Measurements from ENCODE around the gene SYNCRIP. TPM values are rescaled to one million over a fixed set of nuclear protein-coding genes. Genes with fewer than 3 reads are reported as not detected.

SYNCRIP gene
- total RNA-seq, 1 experiment from 2014 or later = 199 TPM

DNA sequence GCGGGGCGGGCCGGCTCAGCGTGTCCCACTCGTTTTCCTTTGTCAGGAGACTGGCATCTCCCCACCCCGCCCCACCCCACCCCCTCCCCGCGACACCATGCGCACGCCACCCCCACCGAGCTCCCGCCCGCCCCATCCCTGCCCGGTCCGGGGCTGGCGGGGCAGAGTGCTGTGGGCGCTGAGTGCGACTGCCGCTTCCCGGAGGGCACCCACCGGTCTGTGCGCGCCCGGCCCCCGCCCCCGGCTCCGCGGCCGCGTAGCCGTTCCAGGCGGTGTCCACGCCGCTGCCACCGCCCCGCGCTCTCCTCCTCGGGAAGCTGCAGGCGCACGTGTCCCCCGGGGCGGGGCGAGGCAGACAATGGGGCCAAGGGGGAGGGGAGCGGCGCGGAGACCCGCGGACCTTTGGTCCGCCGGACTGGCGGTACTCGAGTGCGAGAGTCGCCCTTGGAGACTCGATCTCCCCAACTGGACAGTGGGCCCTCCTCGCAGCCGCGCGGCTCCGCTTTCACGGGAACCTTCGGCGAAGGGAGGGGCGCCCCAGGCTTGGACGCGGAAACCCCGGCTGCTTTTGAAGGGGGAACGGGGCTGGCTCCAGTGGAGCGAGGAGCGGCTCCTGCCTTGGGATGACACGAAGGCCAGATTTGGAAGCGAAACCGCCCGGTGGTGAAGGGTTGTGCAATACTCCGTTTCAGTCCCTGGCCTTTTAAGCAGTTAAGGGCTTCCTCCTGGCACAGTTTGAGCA, 1.0 kb upstream of the SYNCRIP start:
- Histone ChIP-seq H2AK5ac (ENCODE audit: insufficient read length, low read length) (no peak overlapping the region), H3K27me3 (ENCODE audit: insufficient read depth, low read length) (no peaks in the 10 kb centered on the region), H3K4me1 (ENCODE audit: insufficient read depth, low read length) (peaks cover 2% of the 10 kb centered on the region; the same call in 1 of the 2 replicates), H3K79me1 (ENCODE audit: insufficient read depth, low read depth, low read length, poor library complexity, severe bottlenecking) (no peaks in the 10 kb centered on the region), H3K23me2 (ENCODE audit: insufficient read length, low read depth, low read length, poor library complexity, severe bottlenecking) (peaks cover 8% of the 10 kb centered on the region), H2BK120ac (ENCODE audit: low read depth, low read length, poor library complexity, severe bottlenecking) (peak overlapping the region; percentile 84), H3K79me2 (ENCODE audit: insufficient read depth, low read length) (peaks cover 38% of the 10 kb centered on the region), H3K14ac (ENCODE audit: insufficient read depth, low read length) (peak overlapping the region; percentile 99), H3T11ph (ENCODE audit: low read length) (peak overlapping the region; percentile 86), H3K27ac (ENCODE audit: insufficient read length, low read depth, low read length) (peak overlapping the region; percentile 98), H4K5ac (ENCODE audit: insufficient read length, low read depth, low read length) (peak overlapping the region; percentile 36), H3K56ac (ENCODE audit: insufficient read length, low read depth, low read length) (peak overlapping the region; percentile 65), H2BK12ac (ENCODE audit: insufficient read length, low read depth, low read length) (no peak overlapping the region), H2BK20ac (ENCODE audit: low read depth, low read length, poor library complexity, severe bottlenecking) (no peak overlapping the region), H4K8ac (replicated peaks; ENCODE audit: insufficient read length, low read depth, low read length) (no peak overlapping the region), H2BK5ac (ENCODE audit: insufficient read length, low read length) (peak overlapping the region; percentile 74), H3K9me3 (ENCODE audit: control insufficient read depth, low read depth, low read length) (no peaks in the 10 kb centered on the region), H3K4ac (ENCODE audit: low read depth, low read length) (peak overlapping the region; percentile 53; the same call in 1 of the 2 replicates), H3K23ac (ENCODE audit: insufficient read length, low read depth, low read length) (no peak overlapping the region), H3K18ac (ENCODE audit: insufficient read length, low read depth, low read length) (peak overlapping the region; percentile 97), H3K4me2 (ENCODE audit: insufficient read depth, insufficient read length, low read length) (peak overlapping the region; percentile 88), H4K20me1 (ENCODE audit: control insufficient read depth, insufficient read depth, insufficient read length) (no peaks in the 10 kb centered on the region), H3K9ac (ENCODE audit: extremely low read depth, insufficient read length, low read length) (peak overlapping the region; percentile 97), H2AFZ (ENCODE audit: low read length) (no peak overlapping the region), H2BK15ac (ENCODE audit: low read depth, low read length) (no peak overlapping the region), H4K91ac (ENCODE audit: insufficient read length, low read depth, low read length) (peak overlapping the region; percentile 81)
- WGBS (ENCODE audit: extremely low coverage, insufficient read length, low lambda C conversion rate) = no CpG with 5 or more reads among the region's 75 CpGs
- H3K27ac Mint-ChIP-seq = peak overlapping the region; percentile 94 to 97 (median 95)
- no peaks in the 10 kb centered on the region; the same call in none of the 2 replicates for H3K27me3 Mint-ChIP-seq (ENCODE audit: low read depth)
- DNase-seq = peak; percentile 92
- H3K4me3 Mint-ChIP-seq = peak overlapping the region; percentile 86 to 95
- H3K9me3 Mint-ChIP-seq = peaks cover 5 to 12% of the 10 kb centered on the region in 2 experiments
- peaks cover 31 to 38% of the 10 kb centered on the region in 2 experiments for H3K4me1 Mint-ChIP-seq
- peaks cover 29 to 37% (median 33%) of the 10 kb centered on the region in 3 experiments for H3K36me3 Mint-ChIP-seq (ENCODE audit: insufficient read depth in 1 of 3, low read depth in 3 of 3)
- TF ChIP-seq, protein P1, sequence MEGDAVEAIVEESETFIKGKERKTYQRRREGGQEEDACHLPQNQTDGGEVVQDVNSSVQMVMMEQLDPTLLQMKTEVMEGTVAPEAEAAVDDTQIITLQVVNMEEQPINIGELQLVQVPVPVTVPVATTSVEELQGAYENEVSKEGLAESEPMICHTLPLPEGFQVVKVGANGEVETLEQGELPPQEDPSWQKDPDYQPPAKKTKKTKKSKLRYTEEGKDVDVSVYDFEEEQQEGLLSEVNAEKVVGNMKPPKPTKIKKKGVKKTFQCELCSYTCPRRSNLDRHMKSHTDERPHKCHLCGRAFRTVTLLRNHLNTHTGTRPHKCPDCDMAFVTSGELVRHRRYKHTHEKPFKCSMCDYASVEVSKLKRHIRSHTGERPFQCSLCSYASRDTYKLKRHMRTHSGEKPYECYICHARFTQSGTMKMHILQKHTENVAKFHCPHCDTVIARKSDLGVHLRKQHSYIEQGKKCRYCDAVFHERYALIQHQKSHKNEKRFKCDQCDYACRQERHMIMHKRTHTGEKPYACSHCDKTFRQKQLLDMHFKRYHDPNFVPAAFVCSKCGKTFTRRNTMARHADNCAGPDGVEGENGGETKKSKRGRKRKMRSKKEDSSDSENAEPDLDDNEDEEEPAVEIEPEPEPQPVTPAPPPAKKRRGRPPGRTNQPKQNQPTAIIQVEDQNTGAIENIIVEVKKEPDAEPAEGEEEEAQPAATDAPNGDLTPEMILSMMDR (conservative IDR thresholded peaks at IDR 0.05) = no peak

Measured in H9 (cell line).